GM23338 (cell line): ENCODE results near the gene RPS15. TPM values are rescaled to one million over a fixed set of nuclear protein-coding genes. Genes with fewer than 3 reads are reported as not detected.

Source experiments
- ATAC-seq: fragments of 200-7000 bp; cut with Tn5 transposase; 3 replicates; pipeline ENCODE4 v1.9.1; 2020
- DNase-seq: peaks from one replicate; pipeline ENCODE4 v3.0.0-alpha.2; 2015; ENCODE audit warnings: low spot score
- H2AFZ ChIP-seq: fragments of 200-600 bp; sonication (generic); 2 replicates; pipeline ENCODE4 v1.8.0; 2016; ENCODE audit warnings: antibody characterized with exemption, mild to moderate bottlenecking, moderate library complexity
- H3F3A ChIP-seq: fragments of 200-600 bp; sonication (generic); replicated peaks from 2 replicates; pipeline ENCODE4 v1.8.0; 2017; ENCODE audit warnings: antibody characterized with exemption, mixed run types, low read depth
- H3K27ac ChIP-seq: fragments of 200-600 bp; sonication (generic); 2 replicates; pipeline ENCODE4 v1.6.1; 2016; ENCODE audit warnings: low read depth
- H3K27me3 ChIP-seq: fragments of 200-600 bp; sonication (generic); 2 replicates; pipeline ENCODE4 v1.8.0; 2016; ENCODE audit warnings: mild to moderate bottlenecking, mixed run types, moderate library complexity; ENCODE audit not compliant: insufficient read depth
- H3K36me3 ChIP-seq: fragments of 200-600 bp; sonication (generic); 2 replicates; pipeline ENCODE4 v1.8.0; 2016; ENCODE audit warnings: mild to moderate bottlenecking; ENCODE audit not compliant: insufficient read depth
- H3K4me1 ChIP-seq: fragments of 200-600 bp; sonication (generic); 2 replicates; pipeline ENCODE4 v1.8.0; 2016; ENCODE audit warnings: mild to moderate bottlenecking, moderate library complexity; ENCODE audit not compliant: insufficient read depth
- H3K4me2 ChIP-seq: fragments of 200-600 bp; sonication (generic); 2 replicates; pipeline ENCODE4 v1.7.1; 2017; ENCODE audit warnings: mixed run types
- H3K4me3 ChIP-seq: fragments of 200-600 bp; sonication (generic); 2 replicates; pipeline ENCODE4 v1.6.1; 2016; ENCODE audit warnings: mixed run types
- H3K79me2 ChIP-seq: fragments of 200-600 bp; sonication (generic); replicated peaks from 2 replicates; pipeline ENCODE4 v1.8.0; 2017; ENCODE audit warnings: mild to moderate bottlenecking; ENCODE audit not compliant: insufficient read depth
- H3K9me2 ChIP-seq: fragments of 200-600 bp; sonication (generic); 2 replicates; pipeline ENCODE4 v1.8.0; 2017; ENCODE audit not compliant: insufficient read depth
- H4K20me1 ChIP-seq: fragments of 200-600 bp; sonication (generic); replicated peaks from 2 replicates; pipeline ENCODE4 v1.8.0; 2017; ENCODE audit warnings: mild to moderate bottlenecking; ENCODE audit not compliant: insufficient read depth
- H3K27ac Mint-ChIP-seq: 2 replicates; pipeline ENCODE4 v1.8.0; 2020; ENCODE audit warnings: inconsistent platforms, mild to moderate bottlenecking, moderate library complexity, mixed read lengths
- H3K27me3 Mint-ChIP-seq: 3 replicates; pipeline ENCODE4 v1.8.0; 2022; ENCODE audit warnings: low read depth, mild to moderate bottlenecking, moderate library complexity, mixed read lengths, inconsistent platforms; ENCODE audit not compliant: insufficient read depth, poor library complexity
- H3K36me3 Mint-ChIP-seq: 3 replicates; pipeline ENCODE4 v1.8.0; 2021; ENCODE audit warnings: low read depth, mild to moderate bottlenecking, inconsistent platforms, moderate library complexity, mixed read lengths
- H3K4me1 Mint-ChIP-seq: 3 replicates; pipeline ENCODE4 v1.8.0; 2020; ENCODE audit warnings: mild to moderate bottlenecking, inconsistent platforms, mixed read lengths
- H3K4me3 Mint-ChIP-seq: 3 replicates; pipeline ENCODE4 v1.8.0; 2021; ENCODE audit warnings: moderate library complexity, mild to moderate bottlenecking, inconsistent platforms, mixed read lengths
- H3K9me3 Mint-ChIP-seq: 3 replicates; pipeline ENCODE4 v1.8.0; 2020; ENCODE audit warnings: moderate library complexity, mild to moderate bottlenecking, inconsistent platforms, mixed read lengths
- CREB1 ChIP-seq: fragments of 250-450 bp; sonication (Bioruptor Pico); IDR thresholded peaks from 2 replicates; pipeline ENCODE4 v1.5.0; 2020; ENCODE audit warnings: low read depth, mild to moderate bottlenecking, moderate library complexity
- EZH2 ChIP-seq: fragments of 200-600 bp; sonication (generic); IDR thresholded peaks from one replicate; pipeline ENCODE4 v1.8.0; 2017; ENCODE audit warnings: antibody characterized with exemption, mild to moderate bottlenecking, low read depth; ENCODE audit not compliant: unreplicated experiment
- EZH2phosphoT487 ChIP-seq: fragments of 200-600 bp; sonication (generic); IDR thresholded peaks from one replicate; pipeline ENCODE4 v1.8.1; 2018; ENCODE audit warnings: antibody characterized with exemption; ENCODE audit not compliant: unreplicated experiment
- JUNB ChIP-seq: IDR thresholded peaks from one replicate; pipeline ENCODE4 v1.6.1; 2016; ENCODE audit warnings: antibody characterized with exemption; ENCODE audit not compliant: unreplicated experiment
- NANOG ChIP-seq: IDR thresholded peaks from 2 replicates; pipeline ENCODE4 v1.6.1; 2016; ENCODE audit warnings: antibody characterized with exemption, borderline replicate concordance
- POLR2AphosphoS5 ChIP-seq: IDR thresholded peaks from 2 replicates; pipeline ENCODE4 v1.6.1; 2016; ENCODE audit warnings: antibody characterized with exemption, low read depth
- REST ChIP-seq: IDR thresholded peaks from one replicate; pipeline ENCODE4 v1.6.1; 2018; ENCODE audit warnings: antibody characterized with exemption; ENCODE audit not compliant: unreplicated experiment
- polyA plus RNA-seq: library from polyadenylated mRNA; unstranded; fragments of >200 nt; fragmentation: Nextera tagmentation; extraction: Ambion mirVana; gene quantifications from 2 replicates; pipeline ENCODE4 v1.2.1, GENCODE V29; 2016
- total RNA-seq: library from RNA; depleted of rRNA; stranded (reverse); fragments of >200 nt; shearing (Covaris generic); gene quantifications from 2 replicates; pipeline ENCODE4 v1.2.3, GENCODE V29; 2014

RPS15 gene
- total and polyA plus RNA-seq, 2 experiments from 2014 or later = 2,953 to 3,861 TPM

GRCh38 chr19:1449467-1450442 is 11.6 kb downstream of the RPS15 start, which contains the start of gene APC2:
APC2 (plus strand) TSS chr19:1450121; CDS start chr19:1453002, 2,881 bp downstream.
- TF ChIP-seq CREB1 (CRISPR knock-in tag) (peak; percentile 63), POLR2AphosphoS5 (peak; percentile 58), REST (no peak), NANOG (no peak)
- Mint-ChIP-seq H3K9me3 (no peaks in the 10 kb centered on the region; the same call in 2 of the 3 replicates), H3K27me3 (peaks cover 57% of the 10 kb centered on the region), H3K4me3 (peak within 1 kb of the TSS; percentile 68), H3K27ac (no peak within 1 kb of the TSS), H3K4me1 (peaks cover 35% of the 10 kb centered on the region), H3K36me3 (no peaks in the 10 kb centered on the region; the same call in 2 of the 3 replicates)
- peak within 1 kb of the TSS; percentile 88 for H3K4me2 ChIP-seq
- peak within 1 kb of the TSS; percentile 87 for H2AFZ ChIP-seq
- H3K9me2 ChIP-seq = no peaks in the 10 kb centered on the region
- H3K36me3 ChIP-seq = no peaks in the 10 kb centered on the region
- DNase-seq (peak; percentile 95), ATAC-seq (peak; percentile 49)
- H3F3A ChIP-seq = peaks cover 18% of the 10 kb centered on the region
- peak within 1 kb of the TSS; percentile 61 for H3K4me3 ChIP-seq
- no peaks in the 10 kb centered on the region for H4K20me1 ChIP-seq
- peaks cover 23% of the 10 kb centered on the region; the same call in 1 of the 2 replicates for H3K4me1 ChIP-seq
- H3K27ac ChIP-seq = 0 out of 2 replicates have a peak within 1 kb of the TSS, but pooled peaks have one; percentile 26
- 0 out of 2 replicates have a peak, but pooled peaks cover 3% of the 10 kb centered on the region for H3K79me2 ChIP-seq
- H3K27me3 ChIP-seq = peaks cover 45% of the 10 kb centered on the region

- no peaks in the 10 kb centered on the region for H3K36me3 ChIP-seq
- H3K79me2 ChIP-seq = 0 out of 2 replicates have a peak, but pooled peaks cover 3% of the 10 kb centered on the region
- no peaks in the 10 kb centered on the region for H4K20me1 ChIP-seq
- H3F3A ChIP-seq = peaks cover 21% of the 10 kb centered on the region
- ATAC-seq (no peak), DNase-seq (no peak)
- Mint-ChIP-seq H3K27me3 (peaks cover 58% of the 10 kb centered on the region), H3K4me1 (peaks cover 38% of the 10 kb centered on the region), H3K4me3 (peak overlapping the region; percentile 68), H3K27ac (no peak overlapping the region), H3K36me3 (no peaks in the 10 kb centered on the region; the same call in 2 of the 3 replicates), H3K9me3 (no peaks in the 10 kb centered on the region; the same call in 2 of the 3 replicates)
- H3K27ac ChIP-seq = no peak overlapping the region
- no peak overlapping the region for H2AFZ ChIP-seq
- H3K4me2 ChIP-seq = peak overlapping the region; percentile 88
- no peaks in the 10 kb centered on the region for H3K9me2 ChIP-seq
- peaks cover 23% of the 10 kb centered on the region; the same call in 1 of the 2 replicates for H3K4me1 ChIP-seq
- no peak for TF ChIP-seq EZH2phosphoT487
- TF ChIP-seq EZH2 = no peak
- TF ChIP-seq NANOG = no peak
- TF ChIP-seq JUNB = no peak
- H3K4me3 ChIP-seq = peak overlapping the region; percentile 61; the same call in 1 of the 2 replicates
- H3K27me3 ChIP-seq = peaks cover 45% of the 10 kb centered on the region
Measured at GRCh38 chr19:1450735-1451731, 12.8 kb downstream of the RPS15 start.
